ENCODE measurements around the gene PRUNE2.
A peak's percentile ranks its signal among the peaks of the same experiment; 100 is the strongest.
"Not testable (repeated sequence)": the region's sequence is repeated elsewhere in the genome, so short reads cannot be mapped to it uniquely, and the experiment has no call there.

Gene PRUNE2

GRCh38 chr9:76618762-76619161 lies 287.2 kb downstream of the PRUNE2 start:
- no peak for FAIRE-seq

- FAIRE-seq, result no peak
Observed at GRCh38 chr9:76617497-76618175, 288.3 kb downstream of the PRUNE2 start.

- FAIRE-seq, result peak; percentile 41
Observed at GRCh38 chr9:76616780-76617179, 289.1 kb downstream of the PRUNE2 start.

- FAIRE-seq, result no peak
Observed at GRCh38 chr9:76615177-76615603, 290.7 kb downstream of the PRUNE2 start.

GRCh38 chr9:76613974-76614373 lies 291.9 kb downstream of the PRUNE2 start:
- no peak for FAIRE-seq

GRCh38 chr9:76613150-76613781 lies 292.6 kb downstream of the PRUNE2 start:
- FAIRE-seq, result no peak

- FAIRE-seq, result no peak
Observed at GRCh38 chr9:76610011-76610352, 295.9 kb downstream of the PRUNE2 start.

- no peak for FAIRE-seq
Observed at GRCh38 chr9:76609285-76610010, 296.5 kb downstream of the PRUNE2 start.

- no peak for FAIRE-seq
Observed at GRCh38 chr9:76608575-76609273, 297.2 kb downstream of the PRUNE2 start.

- FAIRE-seq, result no peak
Observed at GRCh38 chr9:76607730-76608436, 298.0 kb downstream of the PRUNE2 start.

- no peak for FAIRE-seq
Observed at GRCh38 chr9:76605321-76605900, 300.5 kb downstream of the PRUNE2 start.

GRCh38 chr9:76603931-76604570 lies 301.9 kb downstream of the PRUNE2 start:
- no peak for FAIRE-seq

- FAIRE-seq, result no peak
Observed at GRCh38 chr9:76603448-76603895, 302.4 kb downstream of the PRUNE2 start.

GRCh38 chr9:76602199-76602598 lies 303.7 kb downstream of the PRUNE2 start:
- no peak for FAIRE-seq

- FAIRE-seq, result no peak
Observed at GRCh38 chr9:76600007-76600615, 305.8 kb downstream of the PRUNE2 start.

- no peak for FAIRE-seq
Observed at GRCh38 chr9:76598981-76599380, 306.9 kb downstream of the PRUNE2 start.

GRCh38 chr9:76595645-76596044 lies 310.3 kb downstream of the PRUNE2 start:
- no peak for FAIRE-seq

GRCh38 chr9:76594764-76595424 lies 311.0 kb downstream of the PRUNE2 start:
- no peak for FAIRE-seq

GRCh38 chr9:76593961-76594735 lies 311.8 kb downstream of the PRUNE2 start:
- not testable (repeated sequence) for FAIRE-seq

- FAIRE-seq, result no peak
Observed at GRCh38 chr9:76592974-76593347, 313.0 kb downstream of the PRUNE2 start.
